Measurements from ENCODE around the gene ELF1. TPM values are rescaled to one million over a fixed set of nuclear protein-coding genes. Genes with fewer than 3 reads are reported as not detected.

The ELF1 gene
- total and polyA plus RNA-seq, 2 experiments from 2014 or later: 7.0 to 12.7 TPM

- Mint-ChIP-seq H3K9me3 (no peaks in the 10 kb centered on the region), H3K27me3 (ENCODE audit: insufficient read depth, low read depth, poor library complexity) (no peaks in the 10 kb centered on the region)
Observed at GRCh38 chr13:40941581-40941980, 77.5 kb downstream of the ELF1 start.

GRCh38 chr13:40940841-40941240 is 78.3 kb downstream of the ELF1 start:
- no peaks in the 10 kb centered on the region for H3K4me1 ChIP-seq (ENCODE audit: insufficient read depth)
- no peak overlapping the region for H3K4me3 ChIP-seq
- Mint-ChIP-seq H3K27ac (no peak overlapping the region), H3K27me3 (ENCODE audit: insufficient read depth, low read depth, poor library complexity) (no peaks in the 10 kb centered on the region), H3K36me3 (ENCODE audit: low read depth) (no peaks in the 10 kb centered on the region), H3K9me3 (no peaks in the 10 kb centered on the region), H3K4me1 (no peaks in the 10 kb centered on the region), H3K4me3 (no peak overlapping the region)
- H4K20me1 ChIP-seq (replicated peaks; ENCODE audit: insufficient read depth): no peaks in the 10 kb centered on the region
- no peak for ATAC-seq
- H3K27ac ChIP-seq (ENCODE audit: low read depth): no peak overlapping the region
- H3K27me3 ChIP-seq (ENCODE audit: insufficient read depth): no peaks in the 10 kb centered on the region
- no peaks in the 10 kb centered on the region for H3K79me2 ChIP-seq (replicated peaks; ENCODE audit: insufficient read depth)
- no peaks in the 10 kb centered on the region for H3K9me2 ChIP-seq (ENCODE audit: insufficient read depth)
- H3F3A ChIP-seq (replicated peaks; ENCODE audit: low read depth): no peaks in the 10 kb centered on the region
- H3K4me2 ChIP-seq: no peak overlapping the region
- no peak for DNase-seq (ENCODE audit: low spot score)
- H2AFZ ChIP-seq: no peak overlapping the region
- no peaks in the 10 kb centered on the region for H3K36me3 ChIP-seq (ENCODE audit: insufficient read depth)
- TF ChIP-seq JUNB (IDR thresholded peaks at IDR 0.05; ENCODE audit: unreplicated experiment) (no peak), POLR2AphosphoS5 (IDR thresholded peaks at IDR 0.05; ENCODE audit: low read depth) (no peak), ZNF331 (CRISPR knock-in tag; IDR thresholded peaks at IDR 0.05; ENCODE audit: low read depth) (no peak), NANOG (IDR thresholded peaks at IDR 0.05; ENCODE audit: borderline replicate concordance) (no peak), CTCF (conservative IDR thresholded peaks at IDR 0.05; ENCODE audit: low read depth in 2 of 2) (no peak), CREB1 (CRISPR knock-in tag; IDR thresholded peaks at IDR 0.05; ENCODE audit: low read depth) (no peak), ZNF114 (CRISPR knock-in tag; IDR thresholded peaks at IDR 0.05) (no peak), REST (IDR thresholded peaks at IDR 0.05; ENCODE audit: unreplicated experiment) (no peak), STAT1 (IDR thresholded peaks at IDR 0.05; ENCODE audit: unreplicated experiment) (no peak), ETS1 (IDR thresholded peaks at IDR 0.05) (no peak), EZH2phosphoT487 (IDR thresholded peaks at IDR 0.05; ENCODE audit: unreplicated experiment) (no peak), EZH2 (IDR thresholded peaks at IDR 0.05; ENCODE audit: low read depth, unreplicated experiment) (no peak)

More at GRCh38 chr13:40941581-40941980, 77.5 kb downstream of the ELF1 start:
- H3K36me3 ChIP-seq (ENCODE audit: insufficient read depth): no peaks in the 10 kb centered on the region
- H3K4me3 Mint-ChIP-seq: no peak overlapping the region
- H3K27ac Mint-ChIP-seq: no peak overlapping the region
- H4K20me1 ChIP-seq (replicated peaks; ENCODE audit: insufficient read depth): no peaks in the 10 kb centered on the region
- no peaks in the 10 kb centered on the region for H3K36me3 Mint-ChIP-seq (ENCODE audit: low read depth)
- DNase-seq (ENCODE audit: low spot score) (no peak), ATAC-seq (no peak)
- H3K79me2 ChIP-seq (replicated peaks; ENCODE audit: insufficient read depth): no peaks in the 10 kb centered on the region
- no peak overlapping the region for H3K4me2 ChIP-seq
- H3K4me1 ChIP-seq (ENCODE audit: insufficient read depth): no peaks in the 10 kb centered on the region
- H3K9me2 ChIP-seq (ENCODE audit: insufficient read depth): no peaks in the 10 kb centered on the region
- TF ChIP-seq EZH2 (IDR thresholded peaks at IDR 0.05; ENCODE audit: low read depth, unreplicated experiment): no peak
- TF ChIP-seq CREB1 (CRISPR knock-in tag; IDR thresholded peaks at IDR 0.05; ENCODE audit: low read depth): no peak
- no peak for TF ChIP-seq ZNF114 (CRISPR knock-in tag; IDR thresholded peaks at IDR 0.05)
- TF ChIP-seq EZH2phosphoT487 (IDR thresholded peaks at IDR 0.05; ENCODE audit: unreplicated experiment): no peak
- no peaks in the 10 kb centered on the region for H3K4me1 Mint-ChIP-seq
- no peaks in the 10 kb centered on the region for H3K27me3 ChIP-seq (ENCODE audit: insufficient read depth)
- no peaks in the 10 kb centered on the region for H3F3A ChIP-seq (replicated peaks; ENCODE audit: low read depth)
- H3K4me3 ChIP-seq: no peak overlapping the region
- H2AFZ ChIP-seq: no peak overlapping the region
- H3K27ac ChIP-seq (ENCODE audit: low read depth): no peak overlapping the region
